ENCODE data around the gene CHRNA4. TPM values are rescaled to one million over a fixed set of nuclear protein-coding genes. Genes with fewer than 3 reads are reported as not detected.

The CHRNA4 gene
- total RNA-seq, 3 donors from 2014 or later (not counting 1 experiment from before 2014, with no cell fraction given), result not detected

- TF ChIP-seq CTCF (IDR thresholded peaks at IDR 0.05), result no peak
- Mint-ChIP-seq H3K4me1 (no peaks in the 10 kb centered on the region), H3K36me3 (no peaks in the 10 kb centered on the region), H3K27me3 (ENCODE audit: low read depth in 2 of 2) (peaks cover 0 to 5% of the 10 kb centered on the region in 2 donors), H3K4me3 (no peak overlapping the region), H3K9me3 (no peaks in the 10 kb centered on the region), H3K27ac (no peak overlapping the region)
- 73% methylated on average over 16 of the region's 22 CpGs for WGBS (ENCODE audit: insufficient coverage)
- H3K4me1 ChIP-seq (ENCODE audit: control insufficient read depth, insufficient read depth, low read length), result peaks cover 5% of the 10 kb centered on the region
- H3K27me3 ChIP-seq (ENCODE audit: control insufficient read depth, insufficient read depth, low read length), result no peaks in the 10 kb centered on the region
- no peaks in the 10 kb centered on the region for H3K9me3 ChIP-seq (ENCODE audit: control insufficient read depth, insufficient read depth, low read length)
- DNase-seq (no peak), ATAC-seq (no peak)
- H3K27ac ChIP-seq (ENCODE audit: low read length), result no peak overlapping the region
- intact Hi-C loops (cut with micrococcal nuclease), result no loop called here
- H3K4me3 ChIP-seq (ENCODE audit: low read length), result no peak overlapping the region
- no peaks in the 10 kb centered on the region for H3K36me3 ChIP-seq (ENCODE audit: control insufficient read depth, insufficient read depth, low read length)
Measured at GRCh38 chr20:63293871-63294535, 67.1 kb downstream of the CHRNA4 start.

GRCh38 chr20:63293456-63293855 lies 67.7 kb downstream of the CHRNA4 start:
- Histone ChIP-seq H3K36me3 (ENCODE audit: control insufficient read depth, insufficient read depth, low read length) (no peaks in the 10 kb centered on the region), H3K4me1 (ENCODE audit: control insufficient read depth, insufficient read depth, low read length) (peaks cover 5% of the 10 kb centered on the region), H3K4me3 (ENCODE audit: low read length) (no peak overlapping the region), H3K9me3 (ENCODE audit: control insufficient read depth, insufficient read depth, low read length) (no peaks in the 10 kb centered on the region), H3K27ac (ENCODE audit: low read length) (no peak overlapping the region), H3K27me3 (ENCODE audit: control insufficient read depth, insufficient read depth, low read length) (no peaks in the 10 kb centered on the region)
- peaks cover 0 to 4% of the 10 kb centered on the region in 2 donors for H3K27me3 Mint-ChIP-seq (ENCODE audit: low read depth in 2 of 2)
- no peaks in the 10 kb centered on the region for H3K4me1 Mint-ChIP-seq
- DNase-seq (no peak), ATAC-seq (no peak)
- no peak overlapping the region for H3K4me3 Mint-ChIP-seq
- H3K27ac Mint-ChIP-seq, result no peak overlapping the region
- H3K9me3 Mint-ChIP-seq, result no peaks in the 10 kb centered on the region
- intact Hi-C loops (cut with micrococcal nuclease), result no loop called here
- H3K36me3 Mint-ChIP-seq, result no peaks in the 10 kb centered on the region
- no peak for TF ChIP-seq CTCF (IDR thresholded peaks at IDR 0.05)
- WGBS (ENCODE audit: insufficient coverage), result 81% methylated on average over 11 of the region's 11 CpGs

Other genes with a start within 250 kb of the CHRNA4 start
- 10 to 100 TPM; 39.1 to 43.1 (median 41.0) TPM for gene YTHDF1, start 145.2 kb downstream of the CHRNA4 start, total RNA-seq
- gene BIRC7, start 125.4 kb downstream of the CHRNA4 start, total RNA-seq, result not detected
- not detected for gene NKAIN4, start 106.9 kb downstream of the CHRNA4 start, total RNA-seq
- gene ARFGAP1, start 88.5 kb downstream of the CHRNA4 start, total RNA-seq, result 100 to 1,000 TPM; 118 to 138 (median 127) TPM
- under 1 TPM in 2 of 3 donors, not detected in 1; 0.12 to 0.33 TPM for gene COL20A1, start 68.2 kb downstream of the CHRNA4 start, total RNA-seq
- gene KCNQ2, start 111.3 kb upstream of the CHRNA4 start, total RNA-seq, result not detected
- gene EEF1A2, start 137.7 kb upstream of the CHRNA4 start, total RNA-seq, result under 1 TPM; 0.14 to 0.86 (median 0.35) TPM
- gene PPDPF, start 159.4 kb upstream of the CHRNA4 start, total RNA-seq, result 100 to 1,000 TPM in 2 of 3 donors, 10 to 100 TPM in 1; 95.5 to 197 (median 159) TPM
- under 1 TPM in 2 of 3 donors, not detected in 1; 0.16 to 0.48 TPM for gene PTK6, start 176.0 kb upstream of the CHRNA4 start, total RNA-seq
- under 1 TPM in 2 of 3 donors, not detected in 1; 0.16 to 0.23 TPM for gene SRMS, start 186.4 kb upstream of the CHRNA4 start, total RNA-seq
- gene FNDC11, start 192.8 kb upstream of the CHRNA4 start, total RNA-seq, result under 1 TPM; 0.19 to 0.75 (median 0.25) TPM
- gene HELZ2, start 212.9 kb upstream of the CHRNA4 start, total RNA-seq, result 10 to 100 TPM; 85.2 to 90.7 (median 89.4) TPM

All from natural killer cell (primary cell).